Stimulated activated CD4-positive, alpha-beta T cell treated with anti-CD3 and anti-CD28 coated beads, Interleukin-12 subunit alpha, Interleukin-12 subunit beta, amount 100 ng/mL, for 48 hours (primary cell): Measurements from ENCODE around the gene CRYBG3.

Experiments
- DNase-seq, 3 donors: peaks; one replicate each; pipeline ENCODE4 v3.0.0-alpha.2; 2020; ENCODE audit warnings: low read depth in 2 of 3, low spot score in 1 of 3

CRYBG3 gene

GRCh38 chr3:97940034-97940433, 118.2 kb downstream of the CRYBG3 start:
- no peak for DNase-seq

GRCh38 chr3:97942801-97943546, 121.2 kb downstream of the CRYBG3 start:
- no peak for DNase-seq

GRCh38 chr3:97948351-97949109, 126.7 kb downstream of the CRYBG3 start:
- no peak for DNase-seq

GRCh38 chr3:97949110-97949485, 127.3 kb downstream of the CRYBG3 start:
- no peak for DNase-seq

GRCh38 chr3:97949743-97950142, 127.9 kb downstream of the CRYBG3 start:
- no peak for DNase-seq

GRCh38 chr3:97950360-97950759, 128.5 kb downstream of the CRYBG3 start:
- no peak for DNase-seq

- DNase-seq: no peak
Measured at GRCh38 chr3:97952280-97952679, 130.5 kb downstream of the CRYBG3 start.

- DNase-seq: no peak
Measured at GRCh38 chr3:97952872-97953271, 131.1 kb downstream of the CRYBG3 start.

GRCh38 chr3:97954228-97954827, 132.5 kb downstream of the CRYBG3 start:
- no peak for DNase-seq

- DNase-seq: no peak
Measured at GRCh38 chr3:97956051-97956450, 134.2 kb downstream of the CRYBG3 start.

- no peak for DNase-seq
Measured at GRCh38 chr3:97957617-97958311, 136.0 kb downstream of the CRYBG3 start.

- DNase-seq: no peak
Measured at GRCh38 chr3:97958396-97958795, 136.6 kb downstream of the CRYBG3 start.

GRCh38 chr3:97958796-97959195, 137.0 kb downstream of the CRYBG3 start:
- DNase-seq: no peak

GRCh38 chr3:97959872-97960271, 138.1 kb downstream of the CRYBG3 start:
- no peak for DNase-seq

- DNase-seq: no peak
Measured at GRCh38 chr3:97960551-97960950, 138.7 kb downstream of the CRYBG3 start.

- no peak for DNase-seq
Measured at GRCh38 chr3:97960993-97961766, 139.4 kb downstream of the CRYBG3 start.

GRCh38 chr3:97967966-97968365, 146.2 kb downstream of the CRYBG3 start:
- DNase-seq: no peak

GRCh38 chr3:97968376-97968775, 146.6 kb downstream of the CRYBG3 start:
- DNase-seq: no peak

GRCh38 chr3:97969541-97969940, 147.7 kb downstream of the CRYBG3 start:
- no peak for DNase-seq

- DNase-seq: no peak
Measured at GRCh38 chr3:97970156-97970555, 148.3 kb downstream of the CRYBG3 start.
